ENCODE measurements around the gene CELA2B. TPM values are rescaled to one million over a fixed set of nuclear protein-coding genes. Genes with fewer than 3 reads are reported as not detected.
"Not testable (repeated sequence)": the region's sequence is repeated elsewhere in the genome, so short reads cannot be mapped to it uniquely, and the experiment has no call there.

The CELA2B gene
- total RNA-seq, 4 donors from 2014 or later: not detected

- TF ChIP-seq CTCF (IDR thresholded peaks at IDR 0.05): no peak
- TF ChIP-seq POLR2A (IDR thresholded peaks at IDR 0.05): no peak
- DNase-seq: no peak
- H3K36me3 ChIP-seq: no peaks in the 10 kb centered on the region
- no peaks in the 10 kb centered on the region for H3K4me1 ChIP-seq
- H3K27ac ChIP-seq: no peak overlapping the region
- no peaks in the 10 kb centered on the region for H3K27me3 ChIP-seq
- H3K4me3 ChIP-seq: no peak overlapping the region
- H3K9me3 ChIP-seq: no peaks in the 10 kb centered on the region
Measured at GRCh38 chr1:15479654-15480347, 3.9 kb downstream of the CELA2B start.

GRCh38 chr1:15482455-15482854 is 6.6 kb downstream of the CELA2B start:
- not testable (repeated sequence) for H3K4me1 ChIP-seq, H3K9me3 ChIP-seq, H3K4me3 ChIP-seq, H3K27ac ChIP-seq, H3K36me3 ChIP-seq, DNase-seq, H3K27me3 ChIP-seq

GRCh38 chr1:15482983-15483543 is 7.2 kb downstream of the CELA2B start:
- not testable (repeated sequence) for H3K27ac ChIP-seq, H3K4me3 ChIP-seq, H3K9me3 ChIP-seq, H3K4me1 ChIP-seq, H3K27me3 ChIP-seq, DNase-seq, H3K36me3 ChIP-seq

GRCh38 chr1:15483971-15484370 is 8.1 kb downstream of the CELA2B start:
- Histone ChIP-seq H3K4me3 (no peak overlapping the region), H3K9me3 (no peaks in the 10 kb centered on the region), H3K36me3 (no peaks in the 10 kb centered on the region), H3K27ac (no peak overlapping the region), H3K4me1 (no peaks in the 10 kb centered on the region), H3K27me3 (no peaks in the 10 kb centered on the region)
- no peak for DNase-seq
- TF ChIP-seq CTCF (IDR thresholded peaks at IDR 0.05) (no peak), POLR2A (IDR thresholded peaks at IDR 0.05) (no peak)

GRCh38 chr1:15484443-15484842 is 8.5 kb downstream of the CELA2B start:
- H3K27ac ChIP-seq: not testable (repeated sequence)

GRCh38 chr1:15485636-15486035 is 9.7 kb downstream of the CELA2B start:
- no peak for DNase-seq
- Histone ChIP-seq H3K4me3 (no peak overlapping the region), H3K27me3 (no peaks in the 10 kb centered on the region), H3K9me3 (no peaks in the 10 kb centered on the region), H3K27ac (no peak overlapping the region), H3K36me3 (no peaks in the 10 kb centered on the region), H3K4me1 (no peaks in the 10 kb centered on the region)
- TF ChIP-seq CTCF (IDR thresholded peaks at IDR 0.05) (no peak), POLR2A (IDR thresholded peaks at IDR 0.05) (no peak)

More at GRCh38 chr1:15484443-15484842, 8.5 kb downstream of the CELA2B start:
- not testable (repeated sequence) for H3K36me3 ChIP-seq, H3K4me1 ChIP-seq, H3K27me3 ChIP-seq, H3K9me3 ChIP-seq, DNase-seq, H3K4me3 ChIP-seq

GRCh38 chr1:15486844-15487610 is 11.1 kb downstream of the CELA2B start:
- H3K9me3 ChIP-seq, H3K36me3 ChIP-seq, H3K4me3 ChIP-seq, H3K27ac ChIP-seq, H3K27me3 ChIP-seq, H3K4me1 ChIP-seq, DNase-seq: not testable (repeated sequence)
